ENCODE results near the gene ASAP3. TPM values are rescaled to one million over a fixed set of nuclear protein-coding genes. Genes with fewer than 3 reads are reported as not detected.
A peak's percentile ranks its signal among the peaks of the same experiment; 100 is the strongest.

Gene ASAP3
- total and polyA plus RNA-seq, 9 of the 15 experiments (the other 6 are each of a cell fraction or from before 2014, with no cell fraction given): 1.7 to 31.2 (median 17.4) TPM

GRCh38 chr1:23481026-23481597, 2.9 kb downstream of the ASAP3 start (continued):
- TF ChIP-seq ZNF408 (CRISPR knock-in tag; IDR thresholded peaks at IDR 0.05; ENCODE audit: low read depth) (no peak), SIX5 (IDR thresholded peaks at IDR 0.05; ENCODE audit: borderline replicate concordance in 1 of 2, insufficient read depth in 1 of 2, low read depth in 1 of 2, low read length in 2 of 2) (no peak), CBX5 (IDR thresholded peaks at IDR 0.05; ENCODE audit: borderline replicate concordance, low read depth) (no peak), TAL1 (IDR thresholded peaks at IDR 0.05) (no peak), SIN3A (IDR thresholded peaks at IDR 0.05; ENCODE audit: borderline replicate concordance in 2 of 2, control insufficient read depth in 1 of 2, low read depth in 2 of 2, low read length in 2 of 2) (no peak), SMAD4 (CRISPR knock-in tag; conservative IDR thresholded peaks at IDR 0.05) (peak; percentile 95), RCOR1 (IDR thresholded peaks at IDR 0.05; ENCODE audit: borderline replicate concordance in 1 of 2, low read depth in 2 of 2, low read length in 2 of 2) (no peak), NR2C1 (IDR thresholded peaks at IDR 0.05) (no peak), NR2C1 (tag; IDR thresholded peaks at IDR 0.05) (peak; percentile 79), BMI1 (IDR thresholded peaks at IDR 0.05; ENCODE audit: low read length) (no peak), MYBL2 (IDR thresholded peaks at IDR 0.05; ENCODE audit: low read depth) (no peak), MYBL2 (CRISPR knock-in tag; IDR thresholded peaks at IDR 0.05; ENCODE audit: borderline replicate concordance) (no peak), ZNF134 (CRISPR knock-in tag; conservative IDR thresholded peaks at IDR 0.05) (peak; percentile 35; the same call in 1 of the 2 replicates), HNRNPH1 (optimal IDR thresholded peaks at IDR 0.05; ENCODE audit: low read depth, low read length) (no peak), ZC3H4 (CRISPR knock-in tag; IDR thresholded peaks at IDR 0.05; ENCODE audit: borderline replicate concordance) (no peak), NFE2 (IDR thresholded peaks at IDR 0.05; ENCODE audit: low read depth) (no peak), CHD1 (IDR thresholded peaks at IDR 0.05; ENCODE audit: low read length) (no peak), ZSCAN32 (CRISPR knock-in tag; IDR thresholded peaks at IDR 0.05) (no peak), ZZZ3 (IDR thresholded peaks at IDR 0.05) (no peak), PTTG1 (tag; IDR thresholded peaks at IDR 0.05; ENCODE audit: low read depth) (peak; percentile 87), PHTF2 (CRISPR knock-in tag; IDR thresholded peaks at IDR 0.05) (0 out of 2 replicates have a peak, but pooled peaks have one; percentile 61)
- TF ChIP-seq, protein P1, sequence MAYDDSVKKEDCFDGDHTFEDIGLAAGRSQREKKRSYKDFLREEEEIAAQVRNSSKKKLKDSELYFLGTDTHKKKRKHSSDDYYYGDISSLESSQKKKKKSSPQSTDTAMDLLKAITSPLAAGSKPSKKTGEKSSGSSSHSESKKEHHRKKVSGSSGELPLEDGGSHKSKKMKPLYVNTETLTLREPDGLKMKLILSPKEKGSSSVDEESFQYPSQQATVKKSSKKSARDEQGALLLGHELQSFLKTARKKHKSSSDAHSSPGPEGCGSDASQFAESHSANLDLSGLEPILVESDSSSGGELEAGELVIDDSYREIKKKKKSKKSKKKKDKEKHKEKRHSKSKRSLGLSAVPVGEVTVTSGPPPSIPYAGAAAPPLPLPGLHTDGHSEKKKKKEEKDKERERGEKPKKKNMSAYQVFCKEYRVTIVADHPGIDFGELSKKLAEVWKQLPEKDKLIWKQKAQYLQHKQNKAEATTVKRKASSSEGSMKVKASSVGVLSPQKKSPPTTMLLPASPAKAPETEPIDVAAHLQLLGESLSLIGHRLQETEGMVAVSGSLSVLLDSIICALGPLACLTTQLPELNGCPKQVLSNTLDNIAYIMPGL (CRISPR knock-in tag; IDR thresholded peaks at IDR 0.05): no peak
- TF ChIP-seq, protein P2, sequence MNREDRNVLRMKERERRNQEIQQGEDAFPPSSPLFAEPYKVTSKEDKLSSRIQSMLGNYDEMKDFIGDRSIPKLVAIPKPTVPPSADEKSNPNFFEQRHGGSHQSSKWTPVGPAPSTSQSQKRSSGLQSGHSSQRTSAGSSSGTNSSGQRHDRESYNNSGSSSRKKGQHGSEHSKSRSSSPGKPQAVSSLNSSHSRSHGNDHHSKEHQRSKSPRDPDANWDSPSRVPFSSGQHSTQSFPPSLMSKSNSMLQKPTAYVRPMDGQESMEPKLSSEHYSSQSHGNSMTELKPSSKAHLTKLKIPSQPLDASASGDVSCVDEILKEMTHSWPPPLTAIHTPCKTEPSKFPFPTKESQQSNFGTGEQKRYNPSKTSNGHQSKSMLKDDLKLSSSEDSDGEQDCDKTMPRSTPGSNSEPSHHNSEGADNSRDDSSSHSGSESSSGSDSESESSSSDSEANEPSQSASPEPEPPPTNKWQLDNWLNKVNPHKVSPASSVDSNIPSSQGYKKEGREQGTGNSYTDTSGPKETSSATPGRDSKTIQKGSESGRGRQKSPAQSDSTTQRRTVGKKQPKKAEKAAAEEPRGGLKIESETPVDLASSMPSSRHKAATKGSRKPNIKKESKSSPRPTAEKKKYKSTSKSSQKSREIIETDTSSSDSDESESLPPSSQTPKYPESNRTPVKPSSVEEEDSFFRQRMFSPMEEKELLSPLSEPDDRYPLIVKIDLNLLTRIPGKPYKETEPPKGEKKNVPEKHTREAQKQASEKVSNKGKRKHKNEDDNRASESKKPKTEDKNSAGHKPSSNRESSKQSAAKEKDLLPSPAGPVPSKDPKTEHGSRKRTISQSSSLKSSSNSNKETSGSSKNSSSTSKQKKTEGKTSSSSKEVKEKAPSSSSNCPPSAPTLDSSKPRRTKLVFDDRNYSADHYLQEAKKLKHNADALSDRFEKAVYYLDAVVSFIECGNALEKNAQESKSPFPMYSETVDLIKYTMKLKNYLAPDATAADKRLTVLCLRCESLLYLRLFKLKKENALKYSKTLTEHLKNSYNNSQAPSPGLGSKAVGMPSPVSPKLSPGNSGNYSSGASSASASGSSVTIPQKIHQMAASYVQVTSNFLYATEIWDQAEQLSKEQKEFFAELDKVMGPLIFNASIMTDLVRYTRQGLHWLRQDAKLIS (CRISPR knock-in tag; IDR thresholded peaks at IDR 0.05): no peak
- TF ChIP-seq, protein P3, sequence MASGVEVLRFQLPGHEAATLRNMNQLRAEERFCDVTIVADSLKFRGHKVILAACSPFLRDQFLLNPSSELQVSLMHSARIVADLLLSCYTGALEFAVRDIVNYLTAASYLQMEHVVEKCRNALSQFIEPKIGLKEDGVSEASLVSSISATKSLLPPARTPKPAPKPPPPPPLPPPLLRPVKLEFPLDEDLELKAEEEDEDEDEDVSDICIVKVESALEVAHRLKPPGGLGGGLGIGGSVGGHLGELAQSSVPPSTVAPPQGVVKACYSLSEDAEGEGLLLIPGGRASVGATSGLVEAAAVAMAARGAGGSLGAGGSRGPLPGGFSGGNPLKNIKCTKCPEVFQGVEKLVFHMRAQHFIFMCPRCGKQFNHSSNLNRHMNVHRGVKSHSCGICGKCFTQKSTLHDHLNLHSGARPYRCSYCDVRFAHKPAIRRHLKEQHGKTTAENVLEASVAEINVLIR (CRISPR knock-in tag; IDR thresholded peaks at IDR 0.05): no peak
